Peyer's patch (tissue), 4 donors: Measurements from ENCODE around the gene ESYT3. TPM values are rescaled to one million over a fixed set of nuclear protein-coding genes. Genes with fewer than 3 reads are reported as not detected.
A peak's percentile ranks its signal among the peaks of the same experiment; 100 is the strongest.

Source experiments
- DNase-seq, 3 donors: peaks; one replicate each; pipeline ENCODE4 v3.0.0-alpha.2; 2017 to 2019
- H3K27ac ChIP-seq, 4 donors: fragments of 200-600 bp; sonication (generic); one replicate each; pipeline ENCODE4 v1.5.1; 2016 to 2019
- H3K27me3 ChIP-seq, 2 donors: fragments of 200-600 bp; sonication (generic); one replicate each; pipeline ENCODE4 v1.5.1; 2019
- H3K36me3 ChIP-seq, 3 donors: fragments of 200-600 bp; sonication (generic); one replicate each; pipeline ENCODE4 v1.5.1; 2016 to 2019
- H3K4me1 ChIP-seq, 4 donors: fragments of 200-600 bp; sonication (generic); one replicate each; pipeline ENCODE4 v1.5.1; 2016 to 2019
- H3K4me3 ChIP-seq, 4 donors: fragments of 200-600 bp; sonication (generic); 1 replicate in 3 of 4; 2 replicates in 1 of 4; pipeline ENCODE4 v1.5.1; 2016 to 2019; ENCODE audit warnings: mild to moderate bottlenecking in 1 of 4
- H3K9me3 ChIP-seq, 4 donors: fragments of 200-600 bp; sonication (generic); one replicate each; pipeline ENCODE4 v1.5.1; 2016 to 2019; ENCODE audit warnings: mild to moderate bottlenecking in 1 of 4
- CTCF ChIP-seq, 6 experiments: fragments of 450-650 bp in 4 of 6; fragments of 200-600 bp in 2 of 6; sonication (generic) in 1 of 6; IDR thresholded peaks; one replicate each; pipeline ENCODE4 v1.5.1; 2017 to 2019; ENCODE audit warnings: antibody characterized with exemption in 6 of 6, mild to moderate bottlenecking in 3 of 6, moderate library complexity in 1 of 6
- POLR2A ChIP-seq, 2 donors: fragments of 450-650 bp; IDR thresholded peaks; one replicate each; pipeline ENCODE4 v1.5.1; 2017; ENCODE audit warnings: antibody characterized with exemption in 2 of 2, mild to moderate bottlenecking in 2 of 2, moderate library complexity in 2 of 2
- total RNA-seq, 4 donors: library from RNA; depleted of rRNA; stranded (reverse); fragments of >200 nt; gene quantifications; one replicate each; pipeline ENCODE4 v1.1.0, GENCODE V29; 2016

ESYT3 gene
- total RNA-seq, 4 donors from 2014 or later: 0.35 to 2.5 (median 1.5) TPM

- H3K4me3 ChIP-seq: no peak overlapping the region
- TF ChIP-seq CTCF (IDR thresholded peaks at IDR 0.05) (no peak), POLR2A (IDR thresholded peaks at IDR 0.05) (no peak)
- no peak for DNase-seq
- no peak overlapping the region for H3K27ac ChIP-seq
- H3K9me3 ChIP-seq: no peaks in the 10 kb centered on the region
- H3K27me3 ChIP-seq: peaks cover 0 to 5% of the 10 kb centered on the region in 2 donors
- peaks cover 0 to 19% (median 5%) of the 10 kb centered on the region in 4 donors for H3K4me1 ChIP-seq
- H3K36me3 ChIP-seq: no peaks in the 10 kb centered on the region
These were observed 1.4 kb downstream of the ESYT3 start for GRCh38 chr3:138435840-138436239.

GRCh38 chr3:138437281-138437680 is 2.9 kb downstream of the ESYT3 start:
- Histone ChIP-seq H3K27me3 (peaks cover 0 to 5% of the 10 kb centered on the region in 2 donors), H3K27ac (no peak overlapping the region), H3K4me3 (no peak overlapping the region), H3K36me3 (no peaks in the 10 kb centered on the region), H3K9me3 (no peaks in the 10 kb centered on the region), H3K4me1 (peaks cover 0 to 19% (median 5%) of the 10 kb centered on the region in 4 donors)
- peak in 1 of 3 donors; percentile 42 for DNase-seq
- TF ChIP-seq CTCF (IDR thresholded peaks at IDR 0.05): no peak
- no peak for TF ChIP-seq POLR2A (IDR thresholded peaks at IDR 0.05)

- peaks cover 0 to 5% of the 10 kb centered on the region in 2 donors for H3K27me3 ChIP-seq
- peaks cover 0 to 19% (median 5%) of the 10 kb centered on the region in 4 donors for H3K4me1 ChIP-seq
- H3K36me3 ChIP-seq: no peaks in the 10 kb centered on the region
- no peak overlapping the region for H3K27ac ChIP-seq
- peak in 1 of 3 donors; percentile 18 for DNase-seq
- no peak overlapping the region for H3K4me3 ChIP-seq
- TF ChIP-seq CTCF (IDR thresholded peaks at IDR 0.05): no peak
- TF ChIP-seq POLR2A (IDR thresholded peaks at IDR 0.05): no peak
- H3K9me3 ChIP-seq: no peaks in the 10 kb centered on the region
These were observed 4.5 kb downstream of the ESYT3 start for GRCh38 chr3:138438896-138439295.

- Histone ChIP-seq H3K4me3 (no peak overlapping the region), H3K9me3 (no peaks in the 10 kb centered on the region), H3K27ac (no peak overlapping the region), H3K27me3 (peaks cover 0 to 5% of the 10 kb centered on the region in 2 donors), H3K4me1 (peaks cover 0 to 12% (median 2%) of the 10 kb centered on the region in 4 donors), H3K36me3 (no peaks in the 10 kb centered on the region)
- DNase-seq: peak in 1 of 3 donors; percentile 11
- no peak for TF ChIP-seq CTCF (IDR thresholded peaks at IDR 0.05)
- TF ChIP-seq POLR2A (IDR thresholded peaks at IDR 0.05): no peak
These were observed 5.2 kb downstream of the ESYT3 start for GRCh38 chr3:138439646-138440045.

GRCh38 chr3:138440121-138440521 is 5.7 kb downstream of the ESYT3 start:
- Histone ChIP-seq H3K4me3 (no peak overlapping the region), H3K27ac (no peak overlapping the region), H3K27me3 (peaks cover 0 to 1% of the 10 kb centered on the region in 2 donors), H3K36me3 (no peaks in the 10 kb centered on the region), H3K4me1 (peaks cover 0 to 7% (median under 1%) of the 10 kb centered on the region in 4 donors), H3K9me3 (no peaks in the 10 kb centered on the region)
- DNase-seq: no peak
- no peak for TF ChIP-seq POLR2A (IDR thresholded peaks at IDR 0.05)
- no peak for TF ChIP-seq CTCF (IDR thresholded peaks at IDR 0.05)

- Histone ChIP-seq H3K4me1 (peaks cover 0 to 3% (median 0%) of the 10 kb centered on the region in 4 donors), H3K27ac (no peak overlapping the region)
These were observed 6.2 kb downstream of the ESYT3 start for GRCh38 chr3:138440596-138440995.

More at GRCh38 chr3:138440596-138440995, 6.2 kb downstream of the ESYT3 start:
- Histone ChIP-seq H3K36me3 (no peaks in the 10 kb centered on the region), H3K4me3 (no peak overlapping the region), H3K9me3 (no peaks in the 10 kb centered on the region), H3K27me3 (no peaks in the 10 kb centered on the region)
- no peak for TF ChIP-seq POLR2A (IDR thresholded peaks at IDR 0.05)
- no peak for TF ChIP-seq CTCF (IDR thresholded peaks at IDR 0.05)
- DNase-seq: no peak
